ENCODE data around the gene ITFG2. TPM values are rescaled to one million over a fixed set of nuclear protein-coding genes. Genes with fewer than 3 reads are reported as not detected.
A peak's percentile ranks its signal among the peaks of the same experiment; 100 is the strongest.

Gene ITFG2
- total and polyA plus RNA-seq, 2 of the 13 experiments (the other 11 are each of a cell fraction or from before 2014, with no cell fraction given): 14.8 to 15.5 TPM

DNA sequence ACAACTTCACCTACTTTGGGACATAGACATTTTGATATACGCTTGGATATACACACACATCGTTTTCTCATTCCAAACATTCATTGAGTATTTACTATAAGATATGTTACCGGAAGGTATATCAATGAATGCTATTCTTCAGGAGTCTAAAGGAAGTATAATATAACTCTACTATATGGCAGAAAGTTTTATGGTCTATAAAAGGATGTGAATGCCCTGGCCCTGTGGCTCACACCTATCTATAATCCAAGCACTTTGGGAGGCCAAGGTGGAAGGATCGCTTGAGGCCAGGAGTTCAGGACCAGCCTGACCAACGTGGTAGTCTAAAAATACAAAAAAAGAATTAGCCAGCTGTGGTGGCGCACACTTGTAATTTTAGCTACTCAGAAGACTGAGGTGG is 16.8 kb downstream of the ITFG2 start:
- Histone ChIP-seq H3K4me3 (replicated peaks in 1 of 3; ENCODE audit: insufficient read depth in 1 of 3, low read depth in 2 of 3, low read length in 3 of 3) (no peak overlapping the region), H3K27me3 (ENCODE audit: control insufficient read depth in 1 of 2, insufficient read depth in 2 of 2, low read length in 2 of 2) (no peaks in the 10 kb centered on the region), H3K9me3 (ENCODE audit: low read length) (no peaks in the 10 kb centered on the region), H3K36me3 (replicated peaks in 1 of 2; ENCODE audit: control insufficient read depth in 1 of 2, insufficient read depth in 2 of 2, low read length in 2 of 2) (peaks cover 5 to 32% of the 10 kb centered on the region in 2 experiments; a peak in 4 of 5 replicates), H3K27ac (ENCODE audit: extremely low read length, insufficient read depth, low read length) (no peak overlapping the region), H3K4me1 (ENCODE audit: insufficient read depth, low read length) (no peaks in the 10 kb centered on the region), H3K79me2 (ENCODE audit: insufficient read depth, low read length) (no peaks in the 10 kb centered on the region), H4K20me1 (ENCODE audit: insufficient read depth, low read length) (no peaks in the 10 kb centered on the region), H3K9ac (ENCODE audit: insufficient read depth, low read depth, low read length) (no peak overlapping the region), H2AFZ (ENCODE audit: low read length) (no peak overlapping the region), H3K4me2 (ENCODE audit: low read depth, low read length) (no peak overlapping the region)
- DNase-seq (ENCODE audit: low spot score): no peak
- FAIRE-seq: no peak
- WGBS (ENCODE audit: low lambda C conversion rate): 98% methylated on average over 6 of the region's 6 CpGs
- in situ Hi-C loops (cut with HindIII; ENCODE audit: extremely low pct_ligation_motif_present, low pct_unique_long_range_greater_than_20kb): no loop called here
- no peak for ATAC-seq
- intact Hi-C loops (cut with micrococcal nuclease; ENCODE audit: unreplicated experiment): no loop called here
- TSS peak; percentile 16 for BruUV-seq (replicated peaks)
- ChIA-PET POLR2A (no interaction called here), CTCF (ENCODE audit: low intra/inter-chr PET ratio, low total read pairs) (interaction anchor here (0.6 kb wide), 1 partner anchor 10 kb away, joined by 3 read pairs; no protein-coding TSS in a partner anchor)
- TF ChIP-seq ZNF296 (CRISPR knock-in tag; conservative IDR thresholded peaks at IDR 0.05): no peak
- TF ChIP-seq GATAD2A (CRISPR knock-in tag; IDR thresholded peaks at IDR 0.05): no peak
- TF ChIP-seq SMAD1 (CRISPR knock-in tag; IDR thresholded peaks at IDR 0.05; ENCODE audit: borderline replicate concordance, low read depth): no peak
- TF ChIP-seq, protein P1, sequence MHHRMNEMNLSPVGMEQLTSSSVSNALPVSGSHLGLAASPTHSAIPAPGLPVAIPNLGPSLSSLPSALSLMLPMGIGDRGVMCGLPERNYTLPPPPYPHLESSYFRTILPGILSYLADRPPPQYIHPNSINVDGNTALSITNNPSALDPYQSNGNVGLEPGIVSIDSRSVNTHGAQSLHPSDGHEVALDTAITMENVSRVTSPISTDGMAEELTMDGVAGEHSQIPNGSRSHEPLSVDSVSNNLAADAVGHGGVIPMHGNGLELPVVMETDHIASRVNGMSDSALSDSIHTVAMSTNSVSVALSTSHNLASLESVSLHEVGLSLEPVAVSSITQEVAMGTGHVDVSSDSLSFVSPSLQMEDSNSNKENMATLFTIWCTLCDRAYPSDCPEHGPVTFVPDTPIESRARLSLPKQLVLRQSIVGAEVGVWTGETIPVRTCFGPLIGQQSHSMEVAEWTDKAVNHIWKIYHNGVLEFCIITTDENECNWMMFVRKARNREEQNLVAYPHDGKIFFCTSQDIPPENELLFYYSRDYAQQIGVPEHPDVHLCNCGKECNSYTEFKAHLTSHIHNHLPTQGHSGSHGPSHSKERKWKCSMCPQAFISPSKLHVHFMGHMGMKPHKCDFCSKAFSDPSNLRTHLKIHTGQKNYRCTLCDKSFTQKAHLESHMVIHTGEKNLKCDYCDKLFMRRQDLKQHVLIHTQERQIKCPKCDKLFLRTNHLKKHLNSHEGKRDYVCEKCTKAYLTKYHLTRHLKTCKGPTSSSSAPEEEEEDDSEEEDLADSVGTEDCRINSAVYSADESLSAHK (CRISPR knock-in tag; IDR thresholded peaks at IDR 0.05; ENCODE audit: borderline replicate concordance): no peak
- no peak for TF ChIP-seq ZNF788 (CRISPR knock-in tag; IDR thresholded peaks at IDR 0.05; ENCODE audit: borderline replicate concordance)
- no peak for TF ChIP-seq KLF13 (CRISPR knock-in tag; IDR thresholded peaks at IDR 0.05)
- TF ChIP-seq, protein P2, sequence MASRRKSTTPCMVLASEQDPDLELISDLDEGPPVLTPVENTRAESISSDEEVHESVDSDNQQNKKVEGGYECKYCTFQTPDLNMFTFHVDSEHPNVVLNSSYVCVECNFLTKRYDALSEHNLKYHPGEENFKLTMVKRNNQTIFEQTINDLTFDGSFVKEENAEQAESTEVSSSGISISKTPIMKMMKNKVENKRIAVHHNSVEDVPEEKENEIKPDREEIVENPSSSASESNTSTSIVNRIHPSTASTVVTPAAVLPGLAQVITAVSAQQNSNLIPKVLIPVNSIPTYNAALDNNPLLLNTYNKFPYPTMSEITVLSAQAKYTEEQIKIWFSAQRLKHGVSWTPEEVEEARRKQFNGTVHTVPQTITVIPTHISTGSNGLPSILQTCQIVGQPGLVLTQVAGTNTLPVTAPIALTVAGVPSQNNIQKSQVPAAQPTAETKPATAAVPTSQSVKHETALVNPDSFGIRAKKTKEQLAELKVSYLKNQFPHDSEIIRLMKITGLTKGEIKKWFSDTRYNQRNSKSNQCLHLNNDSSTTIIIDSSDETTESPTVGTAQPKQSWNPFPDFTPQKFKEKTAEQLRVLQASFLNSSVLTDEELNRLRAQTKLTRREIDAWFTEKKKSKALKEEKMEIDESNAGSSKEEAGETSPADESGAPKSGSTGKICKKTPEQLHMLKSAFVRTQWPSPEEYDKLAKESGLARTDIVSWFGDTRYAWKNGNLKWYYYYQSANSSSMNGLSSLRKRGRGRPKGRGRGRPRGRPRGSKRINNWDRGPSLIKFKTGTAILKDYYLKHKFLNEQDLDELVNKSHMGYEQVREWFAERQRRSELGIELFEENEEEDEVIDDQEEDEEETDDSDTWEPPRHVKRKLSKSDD (CRISPR knock-in tag; IDR thresholded peaks at IDR 0.05; ENCODE audit: low read depth): no peak
- TF ChIP-seq, protein P3, sequence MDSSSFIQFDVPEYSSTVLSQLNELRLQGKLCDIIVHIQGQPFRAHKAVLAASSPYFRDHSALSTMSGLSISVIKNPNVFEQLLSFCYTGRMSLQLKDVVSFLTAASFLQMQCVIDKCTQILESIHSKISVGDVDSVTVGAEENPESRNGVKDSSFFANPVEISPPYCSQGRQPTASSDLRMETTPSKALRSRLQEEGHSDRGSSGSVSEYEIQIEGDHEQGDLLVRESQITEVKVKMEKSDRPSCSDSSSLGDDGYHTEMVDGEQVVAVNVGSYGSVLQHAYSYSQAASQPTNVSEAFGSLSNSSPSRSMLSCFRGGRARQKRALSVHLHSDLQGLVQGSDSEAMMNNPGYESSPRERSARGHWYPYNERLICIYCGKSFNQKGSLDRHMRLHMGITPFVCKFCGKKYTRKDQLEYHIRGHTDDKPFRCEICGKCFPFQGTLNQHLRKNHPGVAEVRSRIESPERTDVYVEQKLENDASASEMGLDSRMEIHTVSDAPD (CRISPR knock-in tag; IDR thresholded peaks at IDR 0.05): no peak
- no peak for TF ChIP-seq JUNB (CRISPR knock-in tag; IDR thresholded peaks at IDR 0.05; ENCODE audit: borderline replicate concordance)
- TF ChIP-seq SMC3 (IDR thresholded peaks at IDR 0.05; ENCODE audit: low read length): no peak
- no peak for TF ChIP-seq GABPB1 (CRISPR knock-in tag; IDR thresholded peaks at IDR 0.05)
- TF ChIP-seq PHF20 (CRISPR knock-in tag; IDR thresholded peaks at IDR 0.05): no peak
- TF ChIP-seq FOXK2 (IDR thresholded peaks at IDR 0.05): no peak
- TF ChIP-seq, protein P4, sequence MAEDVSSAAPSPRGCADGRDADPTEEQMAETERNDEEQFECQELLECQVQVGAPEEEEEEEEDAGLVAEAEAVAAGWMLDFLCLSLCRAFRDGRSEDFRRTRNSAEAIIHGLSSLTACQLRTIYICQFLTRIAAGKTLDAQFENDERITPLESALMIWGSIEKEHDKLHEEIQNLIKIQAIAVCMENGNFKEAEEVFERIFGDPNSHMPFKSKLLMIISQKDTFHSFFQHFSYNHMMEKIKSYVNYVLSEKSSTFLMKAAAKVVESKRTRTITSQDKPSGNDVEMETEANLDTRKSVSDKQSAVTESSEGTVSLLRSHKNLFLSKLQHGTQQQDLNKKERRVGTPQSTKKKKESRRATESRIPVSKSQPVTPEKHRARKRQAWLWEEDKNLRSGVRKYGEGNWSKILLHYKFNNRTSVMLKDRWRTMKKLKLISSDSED (CRISPR knock-in tag; IDR thresholded peaks at IDR 0.05): no peak
- no peak for TF ChIP-seq EZH2 (conservative IDR thresholded peaks at IDR 0.05; ENCODE audit: low read depth, low read length)
- TF ChIP-seq, protein P5, sequence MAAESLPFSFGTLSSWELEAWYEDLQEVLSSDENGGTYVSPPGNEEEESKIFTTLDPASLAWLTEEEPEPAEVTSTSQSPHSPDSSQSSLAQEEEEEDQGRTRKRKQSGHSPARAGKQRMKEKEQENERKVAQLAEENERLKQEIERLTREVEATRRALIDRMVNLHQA (CRISPR knock-in tag; IDR thresholded peaks at IDR 0.05): no peak
- no peak for TF ChIP-seq CHD2 (IDR thresholded peaks at IDR 0.05; ENCODE audit: low read depth, low read length)
- no peak for TF ChIP-seq ZSCAN22 (CRISPR knock-in tag; IDR thresholded peaks at IDR 0.05)
